Cortex of kidney (tissue), 1 donor: ENCODE measurements around the gene KIF5A.
"Not testable (repeated sequence)": the region's sequence is repeated elsewhere in the genome, so short reads cannot be mapped to it uniquely, and the experiment has no call there.

Experiments
- DNase-seq: peaks from one replicate; lab custom pipeline; 2025; lab: John Stamatoyannopoulos, UW

KIF5A gene

DNA sequence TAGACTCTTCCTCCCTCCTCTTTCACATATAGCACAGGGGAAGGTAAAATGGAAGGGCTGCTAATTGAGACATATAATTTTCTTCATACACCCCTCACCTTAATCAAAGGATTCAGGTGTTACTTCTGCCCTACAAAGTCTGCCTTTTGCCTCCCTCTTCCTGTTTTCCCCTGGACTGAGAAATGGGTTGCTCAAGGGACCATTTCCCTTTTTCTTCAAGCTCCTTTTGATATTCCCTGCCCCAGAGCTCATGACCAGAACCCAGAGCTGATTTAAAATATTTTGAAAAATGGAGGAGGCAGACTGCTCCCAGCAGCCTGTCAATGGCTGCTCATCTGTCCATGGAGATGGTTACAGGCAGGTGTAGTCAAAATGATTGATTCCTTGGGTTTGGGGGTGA is 34.8 kb downstream of the KIF5A start:
- DNase-seq: no peak

DNA sequence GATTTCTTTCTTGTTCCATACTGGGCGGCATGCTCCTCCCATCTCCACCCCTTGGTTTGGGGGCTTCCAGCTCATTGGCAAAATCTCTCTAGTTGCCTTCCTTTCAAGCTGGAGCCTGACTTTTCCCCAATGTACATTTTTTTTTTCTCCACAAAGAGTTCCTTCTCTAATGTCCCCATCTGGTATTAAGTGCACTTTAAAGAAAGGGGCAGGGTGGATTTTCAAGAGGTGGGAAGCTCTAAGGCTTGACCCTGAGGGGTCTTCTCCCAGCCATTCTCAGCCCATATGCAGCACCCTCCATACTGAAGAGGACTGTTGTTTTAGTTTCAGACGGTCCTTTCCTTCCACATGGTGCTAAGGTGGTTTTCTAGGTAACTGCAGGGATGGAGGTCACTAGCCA is 35.3 kb downstream of the KIF5A start:
- DNase-seq: no peak

DNA sequence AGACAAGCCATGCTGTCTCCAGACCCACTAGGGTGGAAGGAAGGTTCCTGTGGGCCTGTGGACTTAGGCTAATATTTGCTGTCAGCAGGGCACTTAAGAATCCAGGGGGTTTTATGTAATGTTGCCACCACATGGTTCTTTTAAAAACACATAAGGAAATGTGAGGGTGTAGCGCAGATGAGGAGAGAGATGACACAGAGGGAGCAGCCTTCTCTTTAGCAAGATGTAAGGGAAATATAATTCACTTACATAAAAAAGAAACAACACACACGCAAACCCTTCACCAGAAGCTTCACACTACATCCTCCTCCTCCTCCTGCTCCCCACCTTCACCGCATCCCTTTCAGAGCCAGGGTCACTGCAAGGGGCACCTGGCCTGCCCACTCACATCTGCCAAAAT is 36.3 kb downstream of the KIF5A start:
- DNase-seq: no peak

DNA sequence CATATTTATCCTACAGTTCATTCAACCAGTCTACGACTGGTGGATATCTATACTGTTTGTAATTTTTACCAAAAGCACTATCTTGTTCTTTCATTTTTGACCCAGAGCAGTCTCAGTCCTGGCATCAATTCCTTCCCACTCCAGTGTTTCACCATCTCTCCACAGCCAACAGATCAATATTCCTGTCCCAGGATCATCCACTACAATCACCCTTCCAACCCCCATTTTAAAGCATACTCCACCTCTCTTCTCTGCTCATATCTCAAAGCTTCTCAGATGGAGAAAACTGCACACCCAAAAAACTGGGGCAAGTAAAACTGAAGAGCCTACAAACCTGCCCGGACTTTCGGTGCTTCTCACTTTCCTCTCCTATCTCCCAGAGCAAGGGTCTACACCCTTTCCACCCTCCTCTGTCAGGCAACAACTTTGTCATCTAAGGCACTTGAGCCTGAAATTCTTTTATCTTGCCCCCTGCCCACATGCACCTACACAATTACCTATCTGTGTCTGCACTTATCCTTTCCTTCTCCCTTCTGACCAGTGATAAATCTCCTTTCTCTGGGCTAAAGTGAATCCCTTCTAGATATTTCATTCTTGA is 37.1 kb downstream of the KIF5A start:
- no peak for DNase-seq

DNA sequence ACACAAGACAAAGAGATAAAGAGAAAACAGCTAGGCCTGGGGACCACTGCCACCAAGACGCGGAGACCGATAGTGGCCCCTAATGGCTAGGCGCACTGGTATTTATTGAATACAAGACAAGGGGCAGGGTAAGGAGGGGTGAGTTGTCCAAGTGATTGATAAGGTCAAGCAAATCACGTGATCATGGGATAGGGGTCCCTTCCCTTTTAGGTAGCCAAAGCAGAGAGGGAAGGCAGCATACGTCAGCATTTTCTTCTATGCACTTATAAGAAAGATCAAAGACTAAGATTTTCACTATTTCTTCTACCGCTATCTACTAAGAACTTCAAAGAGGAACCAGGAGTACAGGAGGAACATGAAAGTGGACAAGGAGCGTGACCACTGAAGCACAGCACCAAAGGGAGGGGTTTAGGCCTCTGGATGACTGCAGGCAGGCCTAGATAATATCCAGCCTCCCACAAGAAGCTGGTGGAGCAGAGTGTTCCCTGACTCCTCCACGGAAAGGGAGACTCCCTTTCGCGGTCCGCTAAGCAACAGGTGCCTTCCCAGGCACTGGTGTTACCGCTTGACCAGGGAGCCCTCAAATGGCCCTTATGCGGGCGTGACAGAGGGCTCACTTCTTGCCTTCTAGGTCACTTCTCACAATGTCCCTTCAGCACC is 39.2 kb downstream of the KIF5A start:
- not testable (repeated sequence) for DNase-seq

DNA sequence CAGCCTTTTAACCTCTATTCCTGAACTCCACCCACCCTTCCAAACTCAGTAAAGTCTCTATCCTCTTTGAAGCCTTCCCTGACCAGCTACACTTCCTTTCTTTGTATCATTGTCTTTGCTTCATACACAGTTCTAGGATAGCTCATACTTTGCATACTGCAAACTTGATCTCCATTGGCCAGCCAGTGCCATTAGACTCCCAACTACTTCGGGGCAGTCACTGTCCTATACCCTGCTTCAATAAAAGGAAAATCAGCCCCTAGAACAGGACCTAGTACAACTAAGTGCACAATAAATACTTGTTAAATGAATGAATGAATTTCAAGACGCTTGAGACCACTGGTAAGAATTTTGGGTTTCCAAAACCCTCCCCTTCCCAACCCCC is 40.6 kb downstream of the KIF5A start:
- no peak for DNase-seq

DNA sequence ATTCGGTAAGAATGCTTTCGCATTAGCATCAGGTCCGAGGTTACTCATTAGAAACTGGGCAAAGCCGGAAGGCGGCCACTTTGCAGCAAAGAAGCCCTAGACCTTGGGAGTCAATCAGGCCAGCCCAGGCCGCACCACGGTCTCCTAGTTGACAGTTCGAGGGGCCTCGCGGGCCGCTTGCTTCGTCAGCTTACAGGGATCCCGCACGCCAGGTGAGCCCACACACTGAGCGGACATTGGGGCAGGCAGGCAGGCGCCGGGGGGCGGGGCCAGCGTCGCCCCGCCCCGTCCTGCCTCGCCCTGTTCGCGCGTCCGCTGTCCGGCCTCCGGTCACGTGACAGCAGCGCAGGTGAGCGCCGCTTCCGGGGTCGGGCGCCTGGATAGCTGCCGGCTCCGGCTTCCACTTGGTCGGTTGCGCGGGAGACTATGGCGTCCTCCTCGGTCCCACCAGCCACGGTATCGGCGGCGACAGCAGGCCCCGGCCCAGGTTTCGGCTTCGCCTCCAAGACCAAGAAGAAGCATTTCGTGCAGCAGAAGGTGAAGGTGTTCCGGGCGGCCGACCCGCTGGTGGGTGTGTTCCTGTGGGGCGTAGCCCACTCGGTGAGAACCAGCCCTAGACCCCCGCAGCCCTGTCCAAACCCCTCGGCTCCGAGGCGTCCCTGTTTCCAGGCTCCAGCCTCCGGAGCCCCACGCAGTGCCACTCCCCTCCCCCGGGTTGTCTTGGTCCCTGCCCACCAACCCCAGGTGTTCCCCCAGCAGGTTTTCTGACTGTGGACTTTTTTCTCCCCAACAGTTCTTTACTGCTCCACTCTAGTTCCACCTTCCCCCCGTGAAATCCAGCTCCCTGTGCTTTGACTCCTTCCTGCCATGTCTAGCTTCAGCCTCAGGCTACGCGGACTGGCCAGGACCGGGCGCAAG is 41.3 kb downstream of the KIF5A start, which contains the start of gene PIP4K2C:
PIP4K2C (plus strand) TSS at position 329 of the 918 bp plus-strand sequence; CDS start at position 427, 98 bp downstream.
- DNase-seq: peak; percentile 36

DNA sequence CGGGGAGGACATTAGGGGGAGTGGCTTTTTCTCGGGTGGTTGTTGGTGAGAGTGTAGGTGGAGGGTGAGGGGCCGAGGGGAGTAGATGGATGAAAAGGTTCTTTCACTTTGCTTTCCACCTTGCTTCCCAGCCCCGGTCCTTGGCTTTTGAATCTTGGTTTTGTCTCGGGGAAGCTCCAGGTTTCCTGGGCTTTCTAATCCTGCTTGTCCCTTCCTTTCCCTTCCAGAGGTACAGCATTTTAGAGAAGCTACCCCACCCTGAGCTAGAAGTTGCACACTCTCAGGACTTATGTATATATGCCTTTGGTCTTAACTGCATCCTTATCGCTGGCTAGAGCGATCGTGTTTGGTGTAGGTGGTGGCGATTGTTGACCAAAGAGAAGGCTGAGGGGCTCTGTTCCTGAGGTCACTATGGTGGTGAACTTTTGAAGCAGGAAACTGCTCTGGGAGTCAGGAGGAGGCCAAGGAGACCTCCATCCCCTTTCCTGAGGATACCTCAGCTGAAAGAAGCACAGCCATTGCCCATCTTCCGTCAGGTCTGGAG is 42.0 kb downstream of the KIF5A start:
- no peak for DNase-seq

DNA sequence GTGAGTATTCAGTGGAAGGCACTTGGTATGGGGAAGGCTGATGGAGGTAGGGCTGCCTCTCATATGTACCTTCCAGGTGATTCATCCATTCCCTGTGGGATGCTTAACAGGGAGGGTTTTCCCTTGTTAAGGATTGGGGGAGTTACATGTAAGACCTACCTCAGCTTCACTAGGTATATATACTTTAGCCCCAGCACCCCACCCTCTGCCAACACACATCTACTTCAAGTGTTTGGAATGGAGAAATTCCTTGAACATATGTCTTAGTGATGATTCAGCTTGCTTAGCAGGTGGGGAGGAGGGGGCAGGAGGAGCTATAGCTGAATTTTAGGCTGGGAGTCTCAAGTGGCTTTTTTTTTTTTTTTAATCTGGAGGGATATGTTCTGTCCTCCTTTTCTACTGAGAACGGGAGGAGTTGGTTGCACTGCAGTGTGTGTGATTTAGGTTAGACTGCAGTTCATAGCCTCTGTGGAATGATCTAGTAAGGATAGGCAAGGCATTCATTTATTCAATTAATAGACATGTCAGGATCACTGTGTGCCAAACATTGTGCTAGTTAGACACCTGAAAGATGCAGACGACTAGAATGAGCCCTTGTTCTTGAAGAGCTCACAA is 42.8 kb downstream of the KIF5A start:
- DNase-seq: no peak

DNA sequence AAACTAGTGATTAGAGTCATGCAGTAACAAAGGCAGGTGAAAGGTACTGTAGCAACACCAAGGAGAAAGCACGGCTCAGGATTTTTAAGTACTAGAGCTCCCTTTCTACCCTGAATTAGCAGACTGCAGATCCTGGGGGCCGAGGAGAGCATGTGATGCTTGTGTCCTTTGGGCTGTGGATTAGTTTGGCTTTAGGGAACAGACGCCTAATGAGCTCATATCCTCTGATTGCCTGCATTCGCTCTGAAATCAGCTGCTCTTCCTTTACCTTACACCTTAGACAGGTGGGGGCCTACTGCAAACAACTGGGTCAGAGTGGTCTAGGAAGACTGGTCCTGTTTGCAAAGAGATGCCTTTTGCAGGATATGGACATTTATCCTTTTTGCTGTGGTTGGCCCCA is 43.3 kb downstream of the KIF5A start:
- DNase-seq: no peak

DNA sequence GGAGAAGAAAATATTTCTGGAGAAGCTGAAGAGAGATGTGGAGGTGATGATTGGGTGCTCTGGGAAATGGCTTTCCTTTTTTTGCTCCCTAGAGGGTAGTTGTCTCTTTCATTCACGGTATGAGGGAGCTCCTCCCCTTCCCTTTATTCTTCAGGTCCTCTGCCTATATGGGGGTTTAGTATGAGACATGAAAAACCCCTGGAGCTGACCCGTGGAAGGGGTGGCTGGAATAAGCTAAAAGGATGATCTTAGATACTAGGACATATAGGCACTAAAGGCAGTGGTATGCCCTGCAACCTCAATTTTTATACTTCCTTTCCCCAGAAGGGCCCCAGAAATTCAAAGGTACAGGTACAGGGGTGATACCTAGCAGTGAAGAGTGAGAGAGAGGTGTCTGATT is 50.6 kb downstream of the KIF5A start:
- DNase-seq: no peak

DNA sequence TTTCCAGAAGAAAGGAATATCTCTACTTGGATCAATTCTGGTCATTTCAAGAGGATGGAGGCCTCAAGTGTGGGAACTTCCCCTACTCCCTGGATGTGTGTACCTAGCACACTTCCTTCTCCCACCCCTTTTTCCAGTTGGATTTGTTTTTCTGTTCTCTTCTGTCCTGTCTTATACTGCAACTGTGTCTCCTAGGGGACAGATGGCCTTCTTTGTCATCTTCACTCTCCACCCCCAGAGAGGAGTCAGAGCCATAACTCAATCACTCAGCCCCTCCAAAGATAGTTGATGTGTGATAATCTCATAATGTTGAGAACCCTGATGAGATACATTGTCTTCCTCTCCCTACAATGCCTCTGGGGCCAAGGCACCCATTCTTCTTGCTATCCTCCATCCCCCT is 52.7 kb downstream of the KIF5A start:
- DNase-seq: no peak

DNA sequence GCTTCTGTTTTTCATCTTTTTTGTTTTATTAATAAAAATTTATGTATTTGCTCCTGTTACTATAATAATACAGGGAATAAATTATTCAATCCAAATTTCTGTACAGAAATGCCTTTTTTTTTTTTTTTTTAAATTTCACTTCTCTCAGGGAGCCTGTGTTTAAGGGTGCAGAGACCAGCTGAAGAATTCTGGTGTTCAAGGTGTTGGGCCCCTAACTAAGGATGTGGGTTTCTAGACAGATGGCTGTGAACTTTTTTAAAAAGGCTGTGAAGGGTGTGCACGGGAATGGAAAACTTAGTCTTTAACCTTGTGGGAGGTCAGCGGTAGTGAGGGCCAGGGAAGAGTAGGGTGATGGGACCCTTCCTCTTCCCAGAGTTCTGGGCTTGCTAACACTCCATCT is 53.5 kb downstream of the KIF5A start:
- DNase-seq: no peak

DNA sequence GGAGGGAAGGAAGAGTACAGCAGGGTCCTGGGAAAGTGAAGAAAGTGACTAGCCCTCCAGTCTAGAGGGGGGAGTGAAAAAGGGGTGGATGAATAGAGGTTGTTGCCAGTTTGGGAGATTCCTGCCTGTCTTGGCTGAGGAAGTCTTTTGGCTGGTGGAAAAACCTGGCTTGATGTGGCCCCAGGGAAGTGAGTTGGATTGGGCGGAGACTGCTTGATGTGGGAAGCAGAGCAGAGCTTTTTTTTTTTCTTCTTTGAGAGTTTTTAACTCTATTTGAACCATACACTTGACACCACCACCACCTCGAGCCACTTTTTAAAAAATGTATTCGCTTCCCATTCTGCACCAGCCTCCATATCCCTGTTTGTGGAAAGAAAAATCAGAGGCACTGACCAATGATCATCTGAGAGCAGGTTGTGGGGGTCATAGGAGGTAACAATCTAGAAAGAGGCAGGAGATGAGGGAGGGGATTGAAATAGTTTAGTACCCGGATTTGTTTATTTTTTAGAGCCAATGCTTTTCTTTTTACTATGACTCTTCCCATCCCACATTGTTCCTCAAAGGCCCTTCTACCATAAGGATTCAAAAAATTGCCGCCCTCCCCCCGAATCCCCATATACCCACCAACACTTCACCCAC is 54.1 kb downstream of the KIF5A start:
- no peak for DNase-seq

DNA sequence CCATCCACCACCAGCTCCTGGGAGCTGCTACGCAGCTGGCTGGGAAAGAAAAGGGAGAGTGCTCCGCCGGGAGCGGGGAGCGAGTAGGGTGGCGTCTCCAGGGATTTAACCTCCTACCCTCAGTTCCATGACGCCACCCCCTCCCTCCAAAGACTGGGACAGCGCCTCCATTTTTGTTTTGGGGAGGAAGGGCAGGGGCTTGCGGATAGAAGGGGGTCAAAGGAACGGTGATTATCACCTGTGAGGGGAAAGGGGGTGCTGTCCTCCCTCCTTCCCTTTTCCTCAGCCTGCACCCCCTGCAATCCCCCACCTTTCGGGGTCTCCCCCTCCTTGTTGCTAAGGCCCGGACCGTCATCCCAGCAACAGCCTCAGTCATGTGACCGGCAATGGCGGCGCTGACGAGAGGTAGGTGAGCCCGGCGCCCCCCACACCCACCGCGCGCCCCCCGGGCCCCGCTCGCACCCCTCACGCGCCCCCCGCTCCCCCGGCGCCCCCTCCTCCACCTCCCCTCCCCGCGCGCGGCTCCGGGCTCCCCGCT is 54.7 kb downstream of the KIF5A start, which contains the start of gene DTX3:
DTX3 (plus strand) TSS at position 371 of the 538 bp plus-strand sequence. CDS start 1,694 bp downstream, outside the sequence.
- DNase-seq: no peak

DNA sequence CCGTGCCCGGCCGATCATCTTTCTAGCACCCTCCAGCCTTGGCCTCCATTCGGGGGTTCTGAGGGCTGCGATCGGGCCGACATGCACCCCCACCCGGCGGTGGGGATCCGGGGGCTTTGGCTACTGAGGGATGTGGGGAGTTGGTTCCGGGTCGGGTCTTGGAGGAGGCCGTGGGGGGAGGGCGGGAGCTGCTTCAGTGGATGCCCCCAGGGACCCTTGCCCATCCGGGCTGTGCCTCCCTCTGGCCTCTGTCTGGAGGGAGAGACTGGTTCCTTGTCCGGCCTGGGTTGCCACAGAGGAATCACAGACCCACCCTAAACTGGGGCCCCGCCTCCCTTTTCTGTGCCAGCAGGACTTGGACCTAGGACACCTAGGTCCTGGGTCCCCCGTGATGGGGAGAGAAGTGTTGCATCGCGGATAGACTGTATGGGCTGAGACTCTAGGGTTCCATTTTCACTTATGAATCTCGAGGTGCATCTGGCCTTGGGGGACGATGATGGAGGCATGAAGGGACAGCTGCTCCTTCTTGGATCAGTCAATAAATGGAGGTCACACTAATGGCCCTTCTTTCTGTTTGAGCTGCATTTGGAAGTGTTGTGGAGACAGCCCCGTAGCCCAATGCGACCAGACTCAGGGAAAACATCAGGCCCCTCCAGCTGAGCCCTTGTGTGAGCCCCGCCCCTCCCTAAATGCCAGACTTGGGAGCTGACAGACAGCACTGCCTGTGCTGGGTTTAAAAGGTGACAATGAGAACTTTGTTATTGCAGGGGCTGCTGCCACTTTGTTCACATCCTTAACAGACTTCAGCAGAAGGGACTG is 55.4 kb downstream of the KIF5A start:
- no peak for DNase-seq

DNA sequence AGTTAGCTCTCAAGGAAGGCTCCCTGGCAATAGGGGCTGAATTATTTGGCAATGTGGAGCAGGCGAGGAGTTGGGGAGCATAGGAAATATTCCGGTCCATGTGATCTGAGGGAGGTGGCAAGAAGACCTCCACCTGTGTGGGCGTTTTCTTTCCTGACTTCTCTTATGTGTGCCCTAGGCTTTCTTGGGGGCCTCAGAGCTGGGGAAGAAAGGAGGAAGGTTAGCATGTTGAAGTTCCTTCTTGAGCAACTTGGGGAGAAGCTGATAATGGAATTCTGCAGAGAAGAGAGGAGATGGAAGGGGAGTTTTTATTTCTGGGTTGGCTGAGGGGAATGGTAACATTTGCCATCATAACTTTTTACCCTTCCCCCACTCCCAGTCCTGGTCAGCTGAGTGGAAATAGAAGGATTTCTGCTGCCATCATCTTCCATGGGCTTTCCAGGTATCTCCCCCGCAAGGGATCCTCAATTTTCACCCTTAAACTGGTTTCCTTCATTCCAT is 56.0 kb downstream of the KIF5A start:
- DNase-seq: no peak

DNA sequence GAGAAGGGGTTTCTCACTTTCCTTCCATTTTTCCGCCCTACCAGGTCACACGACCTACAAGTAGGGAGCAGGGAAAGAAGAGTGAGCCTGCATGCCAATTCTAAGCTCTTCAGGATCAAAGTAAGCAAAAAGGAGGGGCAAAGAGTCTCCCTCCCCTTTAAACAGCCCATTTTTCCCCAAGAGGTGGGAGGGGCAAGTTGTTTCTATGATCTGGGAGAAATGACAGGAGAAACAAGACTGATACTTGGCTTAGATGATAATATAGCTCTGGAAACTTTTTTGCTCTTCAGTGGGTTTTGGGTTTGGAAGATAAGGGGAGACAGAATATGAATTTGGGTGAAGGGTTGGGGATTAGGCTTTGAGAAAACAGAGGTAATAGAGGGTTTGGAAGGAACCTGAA is 56.6 kb downstream of the KIF5A start:
- DNase-seq: no peak

DNA sequence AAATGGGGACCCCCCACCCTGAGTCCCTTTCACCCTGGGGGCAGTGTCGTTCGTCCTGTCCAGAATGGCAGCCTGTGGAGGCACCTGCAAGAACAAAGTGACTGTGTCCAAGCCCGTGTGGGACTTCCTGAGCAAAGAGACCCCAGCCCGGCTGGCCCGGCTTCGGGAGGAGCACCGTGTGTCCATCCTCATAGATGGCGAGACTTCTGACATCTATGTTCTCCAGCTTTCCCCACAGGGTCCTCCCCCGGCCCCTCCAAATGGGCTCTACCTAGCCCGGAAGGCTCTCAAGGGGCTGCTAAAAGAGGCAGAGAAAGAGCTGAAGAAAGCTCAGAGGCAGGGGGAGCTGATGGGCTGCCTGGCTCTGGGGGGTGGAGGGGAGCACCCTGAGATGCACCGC is 57.0 kb downstream of the KIF5A start:
- no peak for DNase-seq

DNA sequence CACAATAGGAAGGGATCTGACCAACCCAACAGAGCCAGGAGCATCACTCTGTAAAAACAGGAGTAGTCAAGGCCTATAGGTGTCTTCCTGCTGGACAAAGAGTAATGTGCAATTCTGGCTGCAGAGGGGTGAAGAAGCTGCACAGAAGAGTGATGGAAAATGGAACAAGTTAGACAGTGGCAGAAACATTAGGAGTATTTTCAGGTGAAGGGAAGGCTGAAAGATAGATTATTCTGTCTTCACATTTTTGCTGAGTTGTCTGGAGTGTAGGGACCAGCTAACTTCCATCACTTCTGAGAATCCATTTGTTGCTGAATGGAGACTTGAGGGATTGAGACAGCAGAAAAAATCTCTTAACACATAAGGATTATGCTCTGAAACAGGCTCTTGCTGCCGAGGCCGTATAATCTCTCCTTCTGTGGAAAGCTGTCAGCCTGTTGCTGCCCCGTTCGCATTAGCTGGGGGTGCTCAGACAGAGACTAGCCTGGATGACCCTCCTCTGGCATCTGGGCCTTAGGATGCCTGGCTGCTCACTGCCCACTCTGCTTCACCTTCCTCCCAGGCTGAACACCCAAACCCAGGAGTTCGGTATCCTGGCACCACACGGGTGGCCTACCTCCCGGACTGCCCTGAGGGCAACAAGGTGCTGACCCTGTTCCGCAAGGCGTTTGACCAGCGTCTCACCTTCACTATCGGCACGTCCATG is 58.3 kb downstream of the KIF5A start:
- no peak for DNase-seq
